ENCODE data around the gene AATF. TPM values are rescaled to one million over a fixed set of nuclear protein-coding genes. Genes with fewer than 3 reads are reported as not detected.

AATF gene
- total RNA-seq, result 10 to 100 TPM; 27.3 to 45.7 TPM

GRCh38 chr17:36948717-36949460 lies at the start of gene AATF:
TSS of gene AATF (plus strand) at chr17:36948954. CDS start at chr17:36949126, 172 bp downstream.
- H3K27ac ChIP-seq, result peak within 1 kb of the TSS; percentile 73 to 78
- H3K27me3 ChIP-seq (replicated peaks; ENCODE audit: insufficient read depth), result peaks cover 17% of the 10 kb centered on the region
- intact Hi-C loops (cut with DNase I), result no loop called here
- H3K4me1 ChIP-seq (replicated peaks), result no peaks in the 10 kb centered on the region
- DNase-seq (ENCODE audit: low spot score), result peak; percentile 95
- TF ChIP-seq POLR2AphosphoS5 (IDR thresholded peaks at IDR 0.05), result peak; percentile 100
- TF ChIP-seq CTCF (IDR thresholded peaks at IDR 0.05), result peak in 2 of 4 experiments; percentile 2 to 11
- TF ChIP-seq POLR2A (IDR thresholded peaks at IDR 0.05), result peak; percentile 71
- H3K4me3 ChIP-seq, result peak within 1 kb of the TSS; percentile 74 to 82
- no peaks in the 10 kb centered on the region for H3K9me3 ChIP-seq
- WGBS, result under 1% methylated on average over 80 of the region's 90 CpGs
- no peaks in the 10 kb centered on the region for H3K36me3 ChIP-seq

GRCh38 chr17:36899250-36900159 lies 49.2 kb upstream of the AATF start:
- no peak for TF ChIP-seq POLR2A (IDR thresholded peaks at IDR 0.05)
- TF ChIP-seq POLR2AphosphoS5 (IDR thresholded peaks at IDR 0.05), result no peak
- no peak for TF ChIP-seq CTCF (IDR thresholded peaks at IDR 0.05)
- no peaks in the 10 kb centered on the region for H3K4me1 ChIP-seq (replicated peaks)
- WGBS, result 56% methylated on average over 7 of the region's 7 CpGs
- H3K36me3 ChIP-seq, result no peaks in the 10 kb centered on the region
- no peak overlapping the region for H3K4me3 ChIP-seq
- H3K9me3 ChIP-seq, result no peaks in the 10 kb centered on the region
- DNase-seq (ENCODE audit: low spot score), result no peak
- no peaks in the 10 kb centered on the region for H3K27me3 ChIP-seq (replicated peaks; ENCODE audit: insufficient read depth)
- no peak overlapping the region for H3K27ac ChIP-seq
- intact Hi-C loops (cut with DNase I), result no loop called here

GRCh38 chr17:36900160-36900512 lies 48.6 kb upstream of the AATF start:
- TF ChIP-seq CTCF (IDR thresholded peaks at IDR 0.05), result no peak
- TF ChIP-seq POLR2A (IDR thresholded peaks at IDR 0.05), result no peak
- no peak for TF ChIP-seq POLR2AphosphoS5 (IDR thresholded peaks at IDR 0.05)
- no peaks in the 10 kb centered on the region for H3K36me3 ChIP-seq
- H3K27ac ChIP-seq, result no peak overlapping the region
- intact Hi-C loops (cut with DNase I), result no loop called here
- 66% methylated on average over 7 of the region's 7 CpGs for WGBS
- H3K27me3 ChIP-seq (replicated peaks; ENCODE audit: insufficient read depth), result no peaks in the 10 kb centered on the region
- H3K4me1 ChIP-seq (replicated peaks), result no peaks in the 10 kb centered on the region
- no peak for DNase-seq (ENCODE audit: low spot score)
- no peaks in the 10 kb centered on the region for H3K9me3 ChIP-seq
- H3K4me3 ChIP-seq, result no peak overlapping the region

- WGBS, result 43% methylated on average over 14 of the region's 14 CpGs
- TF ChIP-seq CTCF (IDR thresholded peaks at IDR 0.05), result no peak
- no peak for TF ChIP-seq POLR2A (IDR thresholded peaks at IDR 0.05)
- TF ChIP-seq POLR2AphosphoS5 (IDR thresholded peaks at IDR 0.05), result no peak
- H3K36me3 ChIP-seq, result no peaks in the 10 kb centered on the region
- H3K27me3 ChIP-seq (replicated peaks; ENCODE audit: insufficient read depth), result no peaks in the 10 kb centered on the region
- intact Hi-C loops (cut with DNase I), result no loop called here
- no peak overlapping the region for H3K4me3 ChIP-seq
- no peaks in the 10 kb centered on the region for H3K4me1 ChIP-seq (replicated peaks)
- DNase-seq (ENCODE audit: low spot score), result no peak
- H3K27ac ChIP-seq, result no peak overlapping the region
- no peaks in the 10 kb centered on the region for H3K9me3 ChIP-seq
Measured at GRCh38 chr17:36901506-36901905, 47.2 kb upstream of the AATF start.

Data from prostate gland (tissue), 2 donors.